Vagina (tissue), 2 donors: ENCODE data around the gene CCNY.
"Not testable (repeated sequence)": the region's sequence is repeated elsewhere in the genome, so short reads cannot be mapped to it uniquely, and the experiment has no call there.

Experiments used
- CTCF ChIP-seq, 3 experiments: fragments of 450-650 bp in 2 of 3; fragments of 200-600 bp in 1 of 3; sonication (generic) in 1 of 3; IDR thresholded peaks; one replicate each; pipeline ENCODE4 v1.5.1; 2017 to 2019; ENCODE audit warnings: antibody characterized with exemption in 3 of 3, mild to moderate bottlenecking in 2 of 3, moderate library complexity in 2 of 3
- POLR2A ChIP-seq, 2 donors: fragments of 450-650 bp; IDR thresholded peaks; one replicate each; pipeline ENCODE4 v1.6.1; 2017; ENCODE audit warnings: antibody characterized with exemption in 2 of 2, mild to moderate bottlenecking in 2 of 2, moderate library complexity in 2 of 2
- POLR2AphosphoS5 ChIP-seq, 2 donors: sonication (generic); formaldehyde crosslinking; IDR thresholded peaks; one replicate each; pipeline ENCODE4 v1.9.0; 2017; ENCODE audit warnings: antibody characterized with exemption in 2 of 2, mild to moderate bottlenecking in 2 of 2, low read depth in 1 of 2; ENCODE audit not compliant: insufficient read depth in 1 of 2

- not testable (repeated sequence) for TF ChIP-seq CTCF (IDR thresholded peaks at IDR 0.05); POLR2A (IDR thresholded peaks at IDR 0.05); POLR2AphosphoS5 (IDR thresholded peaks at IDR 0.05; ENCODE audit: insufficient read depth in 1 of 2, low read depth in 1 of 2)
These were observed 201.6 kb downstream of the CCNY start for GRCh38 chr10:35537925-35538324.
